ENCODE results near the gene RNASEH1.

DNA sequence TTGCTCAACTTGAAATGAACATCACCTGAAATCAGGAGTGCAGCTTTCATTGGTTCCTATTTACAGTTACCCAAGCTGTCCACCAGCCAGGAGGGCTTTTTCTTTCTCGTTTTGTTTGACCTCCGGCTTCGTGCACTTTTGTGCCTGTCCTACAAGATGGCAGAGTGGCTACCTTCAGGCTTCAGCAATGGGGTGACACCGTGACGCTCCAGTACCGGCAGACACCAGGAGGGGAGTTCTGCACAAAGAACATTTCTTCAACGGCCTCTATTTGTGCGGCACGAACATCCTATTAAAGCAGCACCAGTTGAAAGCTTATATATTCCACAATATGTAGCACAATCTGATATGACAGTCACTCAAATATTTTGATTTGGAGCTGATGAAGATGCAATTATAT lies 18.3 kb downstream of the RNASEH1 start:
- TF ChIP-seq, protein P1, sequence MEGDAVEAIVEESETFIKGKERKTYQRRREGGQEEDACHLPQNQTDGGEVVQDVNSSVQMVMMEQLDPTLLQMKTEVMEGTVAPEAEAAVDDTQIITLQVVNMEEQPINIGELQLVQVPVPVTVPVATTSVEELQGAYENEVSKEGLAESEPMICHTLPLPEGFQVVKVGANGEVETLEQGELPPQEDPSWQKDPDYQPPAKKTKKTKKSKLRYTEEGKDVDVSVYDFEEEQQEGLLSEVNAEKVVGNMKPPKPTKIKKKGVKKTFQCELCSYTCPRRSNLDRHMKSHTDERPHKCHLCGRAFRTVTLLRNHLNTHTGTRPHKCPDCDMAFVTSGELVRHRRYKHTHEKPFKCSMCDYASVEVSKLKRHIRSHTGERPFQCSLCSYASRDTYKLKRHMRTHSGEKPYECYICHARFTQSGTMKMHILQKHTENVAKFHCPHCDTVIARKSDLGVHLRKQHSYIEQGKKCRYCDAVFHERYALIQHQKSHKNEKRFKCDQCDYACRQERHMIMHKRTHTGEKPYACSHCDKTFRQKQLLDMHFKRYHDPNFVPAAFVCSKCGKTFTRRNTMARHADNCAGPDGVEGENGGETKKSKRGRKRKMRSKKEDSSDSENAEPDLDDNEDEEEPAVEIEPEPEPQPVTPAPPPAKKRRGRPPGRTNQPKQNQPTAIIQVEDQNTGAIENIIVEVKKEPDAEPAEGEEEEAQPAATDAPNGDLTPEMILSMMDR (IDR thresholded peaks at IDR 0.05; ENCODE audit: low read depth, low read length, poor library complexity, severe bottlenecking) = no peak
- no peak for TF ChIP-seq EZH2phosphoT487 (IDR thresholded peaks at IDR 0.05; ENCODE audit: borderline replicate concordance, low read length)

Measured in DOHH2 (cell line).